ENCODE data around the gene HOXA10. TPM values are rescaled to one million over a fixed set of nuclear protein-coding genes. Genes with fewer than 3 reads are reported as not detected.

The HOXA10 gene
- total RNA-seq, 1 donor from 2014 or later = 0.12 TPM

- TF ChIP-seq CTCF (IDR thresholded peaks at IDR 0.05) = no peak
- no peaks in the 10 kb centered on the region for H3K9me3 Mint-ChIP-seq (ENCODE audit: low read depth)
- peaks cover 1% of the 10 kb centered on the region for H3K36me3 Mint-ChIP-seq (ENCODE audit: low read depth)
- no peak for DNase-seq (ENCODE audit: low spot score)
- no peak overlapping the region for H3K4me3 Mint-ChIP-seq (ENCODE audit: unreplicated experiment)
- H3K4me1 Mint-ChIP-seq (ENCODE audit: low read depth) = peaks cover 10% of the 10 kb centered on the region
- H3K27ac Mint-ChIP-seq (ENCODE audit: unreplicated experiment) = no peak overlapping the region
- peaks cover 88% of the 10 kb centered on the region for H3K27me3 Mint-ChIP-seq (ENCODE audit: low read depth)
Measured at GRCh38 chr7:27139334-27140125, 34.6 kb downstream of the HOXA10 start.

GRCh38 chr7:27138985-27139333 is 35.2 kb downstream of the HOXA10 start:
- Mint-ChIP-seq H3K9me3 (ENCODE audit: low read depth) (no peaks in the 10 kb centered on the region), H3K4me3 (ENCODE audit: unreplicated experiment) (no peak overlapping the region), H3K27ac (ENCODE audit: unreplicated experiment) (no peak overlapping the region), H3K4me1 (ENCODE audit: low read depth) (peaks cover 10% of the 10 kb centered on the region), H3K27me3 (ENCODE audit: low read depth) (peaks cover 88% of the 10 kb centered on the region), H3K36me3 (ENCODE audit: low read depth) (peaks cover 1% of the 10 kb centered on the region)
- DNase-seq (ENCODE audit: low spot score) = no peak
- TF ChIP-seq CTCF (IDR thresholded peaks at IDR 0.05) = no peak

GRCh38 chr7:27138472-27138871 is 35.6 kb downstream of the HOXA10 start:
- H3K4me3 Mint-ChIP-seq (ENCODE audit: unreplicated experiment) = no peak overlapping the region
- H3K27ac Mint-ChIP-seq (ENCODE audit: unreplicated experiment) = no peak overlapping the region
- H3K27me3 Mint-ChIP-seq (ENCODE audit: low read depth) = peaks cover 89% of the 10 kb centered on the region
- no peak for DNase-seq (ENCODE audit: low spot score)
- TF ChIP-seq CTCF (IDR thresholded peaks at IDR 0.05) = no peak
- peaks cover 1% of the 10 kb centered on the region for H3K36me3 Mint-ChIP-seq (ENCODE audit: low read depth)
- H3K4me1 Mint-ChIP-seq (ENCODE audit: low read depth) = peaks cover 8% of the 10 kb centered on the region
- no peaks in the 10 kb centered on the region for H3K9me3 Mint-ChIP-seq (ENCODE audit: low read depth)

GRCh38 chr7:27137640-27138315 is 36.3 kb downstream of the HOXA10 start:
- no peak overlapping the region for H3K27ac Mint-ChIP-seq (ENCODE audit: unreplicated experiment)
- peaks cover 92% of the 10 kb centered on the region for H3K27me3 Mint-ChIP-seq (ENCODE audit: low read depth)
- TF ChIP-seq CTCF (IDR thresholded peaks at IDR 0.05) = no peak
- H3K9me3 Mint-ChIP-seq (ENCODE audit: low read depth) = no peaks in the 10 kb centered on the region
- H3K4me3 Mint-ChIP-seq (ENCODE audit: unreplicated experiment) = no peak overlapping the region
- peaks cover 5% of the 10 kb centered on the region for H3K4me1 Mint-ChIP-seq (ENCODE audit: low read depth)
- no peak for DNase-seq (ENCODE audit: low spot score)
- H3K36me3 Mint-ChIP-seq (ENCODE audit: low read depth) = peaks cover 1% of the 10 kb centered on the region

- Mint-ChIP-seq H3K4me1 (ENCODE audit: low read depth) (no peaks in the 10 kb centered on the region), H3K27me3 (ENCODE audit: low read depth) (peaks cover 82% of the 10 kb centered on the region), H3K4me3 (ENCODE audit: unreplicated experiment) (no peak overlapping the region), H3K9me3 (ENCODE audit: low read depth) (no peaks in the 10 kb centered on the region), H3K27ac (ENCODE audit: unreplicated experiment) (no peak overlapping the region), H3K36me3 (ENCODE audit: low read depth) (no peaks in the 10 kb centered on the region)
- no peak for TF ChIP-seq CTCF (IDR thresholded peaks at IDR 0.05)
- DNase-seq (ENCODE audit: low spot score) = no peak
Measured at GRCh38 chr7:27134392-27134791, 39.7 kb downstream of the HOXA10 start.

Data from chondrocyte (in vitro differentiated cells).